IMR-90 (cell line): ENCODE measurements around the gene PLIN4. TPM values are rescaled to one million over a fixed set of nuclear protein-coding genes. Genes with fewer than 3 reads are reported as not detected.

Source experiments
- ATAC-seq: fragments of 200-7000 bp; cut with Tn5 transposase; 2 replicates; pipeline ENCODE4 v1.9.1; 2020; ENCODE audit warnings: low read depth, mild to moderate bottlenecking, moderate library complexity
- BruUV-seq: library from RNA; stranded (reverse); fragments of 400-500 nt; replicated peaks from 2 replicates; lab custom pipeline; 2021; lab: Mats Ljungman, UMichigan
- CTCF ChIA-PET: fragments of 300-600 bp; formaldehyde crosslinking; extraction: SDS; loops from one replicate; lab custom pipeline; 2021; ENCODE audit warnings: antibody characterized with exemption; lab: Yijun Ruan, JAX
- POLR2A ChIA-PET: fragments of 300-600 bp; sonication (Branson Sonifier 250); formaldehyde crosslinking; loops from one replicate; lab custom pipeline; 2022; ENCODE audit warnings: antibody characterized with exemption; ENCODE audit not compliant: unreplicated experiment; lab: Charles Lee
- DNase-seq: peaks from one replicate; pipeline ENCODE4 v3.0.0; 2013
- H2AFZ ChIP-seq: replicated peaks from 2 replicates; pipeline ENCODE3; 2013; ENCODE audit warnings: low read length, mild to moderate bottlenecking; ENCODE audit not compliant: poor library complexity
- H2AK5ac ChIP-seq: 2 replicates; pipeline ENCODE4 v1.6.1; 2013; ENCODE audit warnings: low read depth, low read length, inconsistent platforms
- H2AK9ac ChIP-seq: replicated peaks from 2 replicates; pipeline ENCODE3; 2013; ENCODE audit warnings: mild to moderate bottlenecking, low read depth, low read length, moderate library complexity; ENCODE audit not compliant: poor library complexity
- H2BK120ac ChIP-seq: 2 replicates; pipeline ENCODE4 v1.6.1; 2013; ENCODE audit warnings: low read depth, low read length, inconsistent platforms
- H2BK15ac ChIP-seq: 3 replicates; pipeline ENCODE4 v1.6.1; 2013; ENCODE audit warnings: low read depth, low read length, inconsistent platforms
- H2BK20ac ChIP-seq: 2 replicates; pipeline ENCODE4 v1.6.1; 2013; ENCODE audit warnings: low read depth, mild to moderate bottlenecking, inconsistent platforms, low read length, moderate library complexity
- H2BK5ac ChIP-seq: 2 replicates; pipeline ENCODE4 v1.6.1; 2013; ENCODE audit warnings: mild to moderate bottlenecking, low read depth, low read length, inconsistent platforms; ENCODE audit not compliant: poor library complexity, severe bottlenecking
- H3K14ac ChIP-seq: replicated peaks from 2 replicates; pipeline ENCODE4 v1.6.1; 2013; ENCODE audit warnings: low read depth, low read length, inconsistent platforms
- H3K18ac ChIP-seq: 2 replicates; pipeline ENCODE4 v1.6.1; 2013; ENCODE audit warnings: low read depth, low read length, control low read depth
- H3K23ac ChIP-seq: 2 replicates; pipeline ENCODE4 v1.6.1; 2013; ENCODE audit warnings: low read depth, low read length, inconsistent platforms
- H3K27ac ChIP-seq: 2 replicates; pipeline ENCODE4 v1.5.1; 2013; ENCODE audit warnings: mild to moderate bottlenecking, control low read depth, low read length; ENCODE audit not compliant: insufficient read depth
- H3K27me3 ChIP-seq: 2 replicates; pipeline ENCODE4 v1.6.1; 2013; ENCODE audit warnings: low read length; ENCODE audit not compliant: control insufficient read depth, insufficient read depth
- H3K36me3 ChIP-seq: 2 replicates; pipeline ENCODE4 v1.6.1; 2013; ENCODE audit warnings: low read length, mixed read lengths; ENCODE audit not compliant: control insufficient read depth, insufficient read depth
- H3K4ac ChIP-seq: 2 replicates; pipeline ENCODE4 v1.6.1; 2013; ENCODE audit warnings: low read depth, low read length, inconsistent platforms
- H3K4me1 ChIP-seq: 2 replicates; pipeline ENCODE4 v1.6.1; 2013; ENCODE audit warnings: low read length, mixed read lengths; ENCODE audit not compliant: control insufficient read depth, insufficient read depth
- H3K4me2 ChIP-seq: 2 replicates; pipeline ENCODE4 v1.6.1; 2013; ENCODE audit warnings: low read depth, mild to moderate bottlenecking, control low read depth, low read length, moderate library complexity
- H3K4me3 ChIP-seq: 2 replicates; pipeline ENCODE4 v1.5.1; 2013; ENCODE audit warnings: low read depth, mild to moderate bottlenecking, control low read depth, low read length, moderate library complexity; ENCODE audit not compliant: insufficient read depth
- H3K56ac ChIP-seq: 2 replicates; pipeline ENCODE4 v1.6.1; 2013; ENCODE audit warnings: low read length, inconsistent platforms; ENCODE audit not compliant: insufficient read depth; ENCODE audit errors: extremely low read depth
- H3K79me1 ChIP-seq, 2 experiments: 2 replicates each; pipeline ENCODE4 v1.6.1; 2013; ENCODE audit warnings: low read length in 2 of 2, inconsistent platforms in 1 of 2, low read depth in 1 of 2
- H3K9ac ChIP-seq: 2 replicates; pipeline ENCODE4 v1.6.1; 2013; ENCODE audit warnings: low read depth, low read length, control low read depth
- H3K9me1 ChIP-seq: 2 replicates; pipeline ENCODE4 v1.6.1; 2013; ENCODE audit warnings: low read length, inconsistent platforms; ENCODE audit not compliant: insufficient read depth
- H3K9me3 ChIP-seq: 2 replicates; pipeline ENCODE4 v1.6.1; 2013; ENCODE audit warnings: low read length; ENCODE audit not compliant: control insufficient read depth, insufficient read depth
- H4K20me1 ChIP-seq: 2 replicates; pipeline ENCODE4 v1.6.1; 2013; ENCODE audit warnings: low read length, inconsistent platforms; ENCODE audit not compliant: insufficient read depth
- H4K5ac ChIP-seq: 2 replicates; pipeline ENCODE4 v1.6.1; 2013; ENCODE audit warnings: mild to moderate bottlenecking, low read depth, low read length, control low read depth
- H4K8ac ChIP-seq, 2 experiments: 2 replicates each; pipeline ENCODE4 v1.6.1; 2013; ENCODE audit warnings: low read depth in 2 of 2, low read length in 2 of 2, control low read depth in 1 of 2, inconsistent platforms in 1 of 2
- H4K91ac ChIP-seq: 2 replicates; pipeline ENCODE4 v1.6.1; 2013; ENCODE audit warnings: low read depth, low read length, inconsistent platforms; ENCODE audit not compliant: insufficient read depth
- CTCF ChIP-seq: conservative IDR thresholded peaks from 2 replicates; pipeline ENCODE4 v1.5.1; 2012; ENCODE audit warnings: mild to moderate bottlenecking, low read depth, low read length, improper control_type of control experiment
- MAFK ChIP-seq: IDR thresholded peaks from 2 replicates; pipeline ENCODE4 v1.6.1; 2012; ENCODE audit warnings: low read depth, low read length, improper control_type of control experiment
- WGBS, 2 experiments: methylation state at CpG; one replicate each; pipeline versions ENCODE4 v1.1.5 to v1.1.7; 2013; ENCODE audit warnings: missing lambda C conversion rate in 2 of 2; ENCODE audit not compliant: insufficient read length in 1 of 2; ENCODE audit errors: extremely low coverage in 2 of 2; 5-methylcytosine and 5-hydroxymethylcytosine counted together
- dilution Hi-C: fragments of 300-500 bp; cut with HindIII; formaldehyde crosslinking; loops from one replicate; pipeline ENCODE4 v1.14.3; 2018; ENCODE audit warnings: low sequenced_read_pairs; ENCODE audit not compliant: unreplicated experiment
- in situ Hi-C: fragments of 300-500 bp; cut with MboI; formaldehyde crosslinking; loops from 3 replicates; pipeline ENCODE4 v1.14.3; 2019; ENCODE audit warnings: low sequenced_read_pairs, inconsistent platforms, mixed read lengths
- intact Hi-C: fragments of 100-400 bp; cut with micrococcal nuclease; formaldehyde crosslinking; loops from 2 replicates; pipeline ENCODE4 v1.10.0; 2022
- polyA plus RNA-seq, 3 experiments: library from polyadenylated mRNA; depleted of rRNA; stranded (reverse); fragments of >200 nt; gene quantifications; 2 replicates each; pipeline ENCODE4 v1.2.3, GENCODE V29; 2012; ENCODE audit warnings: low replicate concordance in 1 of 3
- total RNA-seq: library from RNA; depleted of rRNA; stranded (reverse); fragments of >200 nt; gene quantifications from 2 replicates; pipeline ENCODE4 v1.2.3, GENCODE V29; 2012

The PLIN4 gene
- total and polyA plus RNA-seq, 2 of the 4 experiments (the other 2 are of a cell fraction): under 0.01 to 0.09 TPM

GRCh38 chr19:4492337-4493103, 25.8 kb downstream of the PLIN4 start:
- H3K4me2 ChIP-seq: no peak overlapping the region
- intact Hi-C loops (no loop called here), in situ Hi-C loops (no loop called here), dilution Hi-C loops (no loop called here)
- H3K14ac ChIP-seq: 0 out of 2 replicates have a peak overlapping the region, but pooled peaks have one; percentile 44
- DNase-seq (no peak), ATAC-seq (no peak)
- no peak overlapping the region for H3K9ac ChIP-seq
- H2AK5ac ChIP-seq: no peak overlapping the region
- H3K36me3 ChIP-seq: peaks cover 69% of the 10 kb centered on the region
- peak overlapping the region; percentile 44 for H2AFZ ChIP-seq
- H2BK15ac ChIP-seq: no peak overlapping the region
- H2BK5ac ChIP-seq: peak overlapping the region; percentile 95
- H4K20me1 ChIP-seq: peaks cover 14% of the 10 kb centered on the region; the same call in 1 of the 2 replicates
- H3K9me3 ChIP-seq: no peaks in the 10 kb centered on the region
- H4K8ac ChIP-seq: no peak overlapping the region
- H4K91ac ChIP-seq: no peak overlapping the region
- H3K4me1 ChIP-seq: no peaks in the 10 kb centered on the region
- BruUV-seq: no TSS peak
- H3K23ac ChIP-seq: no peak overlapping the region
- no peak overlapping the region for H3K18ac ChIP-seq
- no peak overlapping the region for H2BK120ac ChIP-seq
- H3K79me1 ChIP-seq: peaks cover 7 to 23% of the 10 kb centered on the region in 2 experiments
- H3K4ac ChIP-seq: no peak overlapping the region
- no peak overlapping the region for H3K56ac ChIP-seq
- H2AK9ac ChIP-seq: no peak overlapping the region
- ChIA-PET CTCF (no interaction called here), POLR2A (no interaction called here)
- H3K27me3 ChIP-seq: no peaks in the 10 kb centered on the region
- no peak overlapping the region for H3K27ac ChIP-seq
- H4K5ac ChIP-seq: no peak overlapping the region
- TF ChIP-seq CTCF (no peak), MAFK (no peak)
- 92% methylated on average over 2 of the region's 3 CpGs; no CpG with 5 or more reads in 1 of the 2 experiments for WGBS, 2 experiments
- no peak overlapping the region for H2BK20ac ChIP-seq
- H3K9me1 ChIP-seq: peaks cover 13% of the 10 kb centered on the region
- no peak overlapping the region for H3K4me3 ChIP-seq
